ENCODE results near the gene NDUFB11. TPM values are rescaled to one million over a fixed set of nuclear protein-coding genes. Genes with fewer than 3 reads are reported as not detected.

The NDUFB11 gene
- total and polyA plus RNA-seq, 2 donors (not counting 1 experiment from before 2014, with no cell fraction given): 56.8 to 59.7 TPM

- no peaks in the 10 kb centered on the region for H3K27me3 ChIP-seq (replicated peaks in 1 of 4; ENCODE audit: control extremely low read depth in 1 of 4, control insufficient read depth in 3 of 4, insufficient read depth in 4 of 4, low read length in 3 of 4)
- ATAC-seq (ENCODE audit: low read depth): no peak
- no peak overlapping the region for H3K27ac ChIP-seq (ENCODE audit: low read length in 2 of 2)
- no peaks in the 10 kb centered on the region for H3K9me3 ChIP-seq (ENCODE audit: control extremely low read depth in 1 of 3, control insufficient read depth in 2 of 3, insufficient read depth in 1 of 3, low read length in 2 of 3)
- H3K4me1 Mint-ChIP-seq: no peaks in the 10 kb centered on the region
- intact Hi-C loops (cut with micrococcal nuclease): no loop called here
- H3K4me2 ChIP-seq (replicated peaks; ENCODE audit: low read depth, low read length, poor library complexity, severe bottlenecking): no peak overlapping the region
- H3K36me3 ChIP-seq (replicated peaks in 1 of 2; ENCODE audit: control extremely low read depth in 1 of 2, control insufficient read depth in 1 of 2, extremely low read depth in 1 of 2, insufficient read depth in 2 of 2, low read length in 1 of 2): peaks cover 0 to 51% of the 10 kb centered on the region in 2 experiments
- TF ChIP-seq CTCF (IDR thresholded peaks at IDR 0.05) (no peak), EZH2 (IDR thresholded peaks at IDR 0.05; ENCODE audit: borderline replicate concordance, insufficient read depth, low read depth, low read length, poor library complexity, severe bottlenecking) (no peak)
- H2AFZ ChIP-seq (ENCODE audit: insufficient read depth, low read depth, low read length, poor library complexity, severe bottlenecking): no peak overlapping the region
- no peaks in the 10 kb centered on the region for H3K27me3 Mint-ChIP-seq
- no peak for DNase-seq
- no peaks in the 10 kb centered on the region for H4K20me1 ChIP-seq (ENCODE audit: control insufficient read depth, insufficient read depth, low read length, poor library complexity, severe bottlenecking)
- POLR2A ChIA-PET: no interaction called here
- no peak overlapping the region for H3K9ac ChIP-seq (ENCODE audit: low read length)
- WGBS (ENCODE audit: insufficient coverage): 100% methylated on average over 2 of the region's 5 CpGs
- H3K79me2 ChIP-seq (ENCODE audit: control insufficient read depth, insufficient read depth, low read length): no peaks in the 10 kb centered on the region
- no peak overlapping the region for H3K4me3 ChIP-seq (ENCODE audit: control extremely low read depth in 1 of 5, extremely low read depth in 1 of 5, insufficient read depth in 1 of 5, low read depth in 2 of 5, low read length in 4 of 5)
- no peak overlapping the region for H3K4me3 Mint-ChIP-seq
- CTCF ChIA-PET: no interaction called here
- no peaks in the 10 kb centered on the region for H3K9me3 Mint-ChIP-seq (ENCODE audit: insufficient read depth)
- H3K4me1 ChIP-seq (ENCODE audit: control insufficient read depth in 2 of 2, insufficient read depth in 2 of 2, low read length in 2 of 2): no peaks in the 10 kb centered on the region
- H3K27ac Mint-ChIP-seq: no peak overlapping the region
These were observed 33.8 kb upstream of the NDUFB11 start for GRCh38 chrX:47178337-47178736.

- no peak overlapping the region for H3K4me3 ChIP-seq (ENCODE audit: control extremely low read depth in 1 of 5, extremely low read depth in 1 of 5, insufficient read depth in 1 of 5, low read depth in 2 of 5, low read length in 4 of 5)
- TF ChIP-seq CTCF (IDR thresholded peaks at IDR 0.05) (no peak), EZH2 (IDR thresholded peaks at IDR 0.05; ENCODE audit: borderline replicate concordance, insufficient read depth, low read depth, low read length, poor library complexity, severe bottlenecking) (no peak)
- ATAC-seq (ENCODE audit: low read depth) (no peak), DNase-seq (no peak)
- H4K20me1 ChIP-seq (ENCODE audit: control insufficient read depth, insufficient read depth, low read length, poor library complexity, severe bottlenecking): peaks cover under 1% of the 10 kb centered on the region
- Mint-ChIP-seq H3K4me1 (no peaks in the 10 kb centered on the region), H3K4me3 (no peak overlapping the region), H3K27me3 (no peaks in the 10 kb centered on the region), H3K9me3 (ENCODE audit: insufficient read depth) (no peaks in the 10 kb centered on the region), H3K27ac (no peak overlapping the region)
- no peak overlapping the region for H2AFZ ChIP-seq (ENCODE audit: insufficient read depth, low read depth, low read length, poor library complexity, severe bottlenecking)
- H3K9ac ChIP-seq (ENCODE audit: low read length): no peak overlapping the region
- no peaks in the 10 kb centered on the region for H3K9me3 ChIP-seq (ENCODE audit: control extremely low read depth in 1 of 3, control insufficient read depth in 2 of 3, insufficient read depth in 1 of 3, low read length in 2 of 3)
- WGBS (ENCODE audit: insufficient coverage): 0% methylated on average over 1 of the region's 2 CpGs
- intact Hi-C loops (cut with micrococcal nuclease): no loop called here
- H3K27me3 ChIP-seq (replicated peaks in 1 of 4; ENCODE audit: control extremely low read depth in 1 of 4, control insufficient read depth in 3 of 4, insufficient read depth in 4 of 4, low read length in 3 of 4): no peaks in the 10 kb centered on the region
- H3K36me3 ChIP-seq (replicated peaks in 1 of 2; ENCODE audit: control extremely low read depth in 1 of 2, control insufficient read depth in 1 of 2, extremely low read depth in 1 of 2, insufficient read depth in 2 of 2, low read length in 1 of 2): peaks cover 0 to 46% of the 10 kb centered on the region in 2 experiments
- H3K4me1 ChIP-seq (ENCODE audit: control insufficient read depth in 2 of 2, insufficient read depth in 2 of 2, low read length in 2 of 2): no peaks in the 10 kb centered on the region
- H3K4me2 ChIP-seq (replicated peaks; ENCODE audit: low read depth, low read length, poor library complexity, severe bottlenecking): no peak overlapping the region
- POLR2A ChIA-PET: no interaction called here
- peaks cover under 1% of the 10 kb centered on the region for H3K79me2 ChIP-seq (ENCODE audit: control insufficient read depth, insufficient read depth, low read length)
- CTCF ChIA-PET: interaction anchor here (0.5 kb wide), 1 partner anchor 191 kb away, joined by 3 read pairs; no protein-coding TSS in a partner anchor
- H3K27ac ChIP-seq (ENCODE audit: low read length in 2 of 2): no peak overlapping the region
These were observed 32.6 kb upstream of the NDUFB11 start for GRCh38 chrX:47177079-47177478.

Data from B cell (primary cell).